22Rv1 (cell line): Measurements from ENCODE around the gene NACC1.

ENCODE experiments used
- ZFX ChIP-seq: fragments of 450-650 bp; IDR thresholded peaks from 2 replicates; pipeline ENCODE4 v1.6.1; 2017; ENCODE audit warnings: antibody characterized with exemption, borderline replicate concordance
- TF ChIP-seq, protein P1 (sequence below): fragments of 450-650 bp; IDR thresholded peaks from 2 replicates; pipeline ENCODE4 v1.5.1; 2017; ENCODE audit warnings: mild to moderate bottlenecking

GRCh38 chr19:13127811-13128575, 9.9 kb downstream of the NACC1 start:
- TF ChIP-seq, protein P1, sequence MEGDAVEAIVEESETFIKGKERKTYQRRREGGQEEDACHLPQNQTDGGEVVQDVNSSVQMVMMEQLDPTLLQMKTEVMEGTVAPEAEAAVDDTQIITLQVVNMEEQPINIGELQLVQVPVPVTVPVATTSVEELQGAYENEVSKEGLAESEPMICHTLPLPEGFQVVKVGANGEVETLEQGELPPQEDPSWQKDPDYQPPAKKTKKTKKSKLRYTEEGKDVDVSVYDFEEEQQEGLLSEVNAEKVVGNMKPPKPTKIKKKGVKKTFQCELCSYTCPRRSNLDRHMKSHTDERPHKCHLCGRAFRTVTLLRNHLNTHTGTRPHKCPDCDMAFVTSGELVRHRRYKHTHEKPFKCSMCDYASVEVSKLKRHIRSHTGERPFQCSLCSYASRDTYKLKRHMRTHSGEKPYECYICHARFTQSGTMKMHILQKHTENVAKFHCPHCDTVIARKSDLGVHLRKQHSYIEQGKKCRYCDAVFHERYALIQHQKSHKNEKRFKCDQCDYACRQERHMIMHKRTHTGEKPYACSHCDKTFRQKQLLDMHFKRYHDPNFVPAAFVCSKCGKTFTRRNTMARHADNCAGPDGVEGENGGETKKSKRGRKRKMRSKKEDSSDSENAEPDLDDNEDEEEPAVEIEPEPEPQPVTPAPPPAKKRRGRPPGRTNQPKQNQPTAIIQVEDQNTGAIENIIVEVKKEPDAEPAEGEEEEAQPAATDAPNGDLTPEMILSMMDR: no peak
- TF ChIP-seq ZFX: no peak
